Activated CD8-positive, alpha-beta memory T cell treated with anti-CD3 and anti-CD28 coated beads for 4 hours (primary cell): ENCODE measurements around the gene OR4K15.
"Not testable (repeated sequence)": the region's sequence is repeated elsewhere in the genome, so short reads cannot be mapped to it uniquely, and the experiment has no call there.

Experiments
- DNase-seq, 2 donors: peaks; one replicate each; pipeline ENCODE4 v3.0.0-alpha.2; 2020; ENCODE audit warnings: low read depth in 2 of 2

OR4K15 gene

GRCh38 chr14:19975291-19975690 lies at the start of gene OR4K15:
OR4K15 (plus strand) TSS chr14:19975591; CDS start chr14:19975591, 0 bp downstream.
- no peak for DNase-seq

GRCh38 chr14:19930617-19931016 lies 44.8 kb upstream of the OR4K15 start, which contains the start of gene OR4K1:
OR4K1 (plus strand) TSS chr14:19930917; CDS start chr14:19935667, 4,750 bp downstream.
- DNase-seq = no peak

GRCh38 chr14:19941668-19942067 lies 33.7 kb upstream of the OR4K15 start:
- DNase-seq = no peak

- no peak for DNase-seq
These were observed 27.8 kb upstream of the OR4K15 start for GRCh38 chr14:19947413-19948090.

GRCh38 chr14:19949218-19949617 lies 26.2 kb upstream of the OR4K15 start:
- no peak for DNase-seq

- DNase-seq = not testable (repeated sequence)
These were observed 5.7 kb upstream of the OR4K15 start for GRCh38 chr14:19969735-19970134.

GRCh38 chr14:19974844-19975243 lies 547 bp upstream of the OR4K15 start:
- no peak for DNase-seq

- DNase-seq = no peak
These were observed 18.0 kb downstream of the OR4K15 start for GRCh38 chr14:19993438-19993837.

- DNase-seq = no peak
These were observed 26.5 kb downstream of the OR4K15 start, which contains the start of gene OR4Q2 for GRCh38 chr14:20001863-20002262. OR4Q2 (plus strand) TSS chr14:20002163.

GRCh38 chr14:20002319-20002718 lies 26.9 kb downstream of the OR4K15 start:
- no peak for DNase-seq

- DNase-seq = no peak
These were observed 32.8 kb downstream of the OR4K15 start for GRCh38 chr14:20008156-20008555.

GRCh38 chr14:20019257-20019865 lies 44.0 kb downstream of the OR4K15 start, which contains the start of gene OR4K14:
OR4K14 (minus strand) TSS chr14:20019307; CDS start chr14:20015193, 4,114 bp downstream.
- no peak for DNase-seq
